GM21515 (cell line): ENCODE data around the gene KHSRP.

Experiments
- ATAC-seq: cut with Tn5 transposase; IDR thresholded peaks from one replicate; pipeline ENCODE4 v1.9.1; 2021; ENCODE audit not compliant: unreplicated experiment

Gene KHSRP, protein sequence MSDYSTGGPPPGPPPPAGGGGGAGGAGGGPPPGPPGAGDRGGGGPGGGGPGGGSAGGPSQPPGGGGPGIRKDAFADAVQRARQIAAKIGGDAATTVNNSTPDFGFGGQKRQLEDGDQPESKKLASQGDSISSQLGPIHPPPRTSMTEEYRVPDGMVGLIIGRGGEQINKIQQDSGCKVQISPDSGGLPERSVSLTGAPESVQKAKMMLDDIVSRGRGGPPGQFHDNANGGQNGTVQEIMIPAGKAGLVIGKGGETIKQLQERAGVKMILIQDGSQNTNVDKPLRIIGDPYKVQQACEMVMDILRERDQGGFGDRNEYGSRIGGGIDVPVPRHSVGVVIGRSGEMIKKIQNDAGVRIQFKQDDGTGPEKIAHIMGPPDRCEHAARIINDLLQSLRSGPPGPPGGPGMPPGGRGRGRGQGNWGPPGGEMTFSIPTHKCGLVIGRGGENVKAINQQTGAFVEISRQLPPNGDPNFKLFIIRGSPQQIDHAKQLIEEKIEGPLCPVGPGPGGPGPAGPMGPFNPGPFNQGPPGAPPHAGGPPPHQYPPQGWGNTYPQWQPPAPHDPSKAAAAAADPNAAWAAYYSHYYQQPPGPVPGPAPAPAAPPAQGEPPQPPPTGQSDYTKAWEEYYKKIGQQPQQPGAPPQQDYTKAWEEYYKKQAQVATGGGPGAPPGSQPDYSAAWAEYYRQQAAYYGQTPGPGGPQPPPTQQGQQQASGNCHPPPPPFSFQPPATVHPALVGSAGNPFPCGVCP

DNA sequence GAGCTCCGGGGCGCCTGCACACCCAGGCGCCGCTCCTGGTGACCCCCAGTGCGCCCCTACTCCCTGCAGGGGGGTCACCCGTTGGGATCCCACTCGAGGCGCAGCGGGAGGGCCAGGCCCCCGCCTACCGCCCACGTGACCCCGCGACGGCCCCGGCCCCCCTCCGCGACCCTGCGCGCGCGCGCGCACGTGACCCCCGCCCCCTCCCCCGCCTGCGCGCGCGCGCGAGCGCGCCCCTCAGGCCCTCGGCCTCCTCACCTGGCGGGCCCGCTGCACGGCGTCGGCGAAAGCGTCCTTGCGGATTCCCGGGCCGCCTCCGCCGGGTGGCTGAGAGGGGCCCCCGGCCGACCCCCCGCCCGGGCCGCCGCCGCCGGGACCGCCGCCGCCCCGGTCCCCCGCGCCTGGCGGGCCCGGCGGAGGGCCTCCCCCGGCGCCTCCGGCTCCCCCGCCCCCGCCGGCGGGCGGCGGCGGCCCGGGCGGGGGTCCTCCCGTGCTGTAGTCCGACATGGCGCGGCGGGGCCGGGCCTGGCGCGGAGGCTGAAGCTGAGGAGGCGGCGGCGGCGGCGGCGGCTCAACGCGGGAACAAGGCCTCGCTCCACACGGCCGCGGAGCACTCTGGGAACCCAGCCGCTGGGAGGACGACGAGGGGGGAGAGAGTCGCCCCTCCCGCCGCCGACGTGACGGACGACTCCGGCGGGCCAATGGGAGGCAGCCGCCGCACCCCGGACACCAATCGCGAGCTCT is at the start of gene KHSRP:
TSS of gene KHSRP (minus strand) at position 617 of the 744 bp plus-strand sequence. CDS start at position 507, 110 bp downstream.
- no peak for ATAC-seq

DNA sequence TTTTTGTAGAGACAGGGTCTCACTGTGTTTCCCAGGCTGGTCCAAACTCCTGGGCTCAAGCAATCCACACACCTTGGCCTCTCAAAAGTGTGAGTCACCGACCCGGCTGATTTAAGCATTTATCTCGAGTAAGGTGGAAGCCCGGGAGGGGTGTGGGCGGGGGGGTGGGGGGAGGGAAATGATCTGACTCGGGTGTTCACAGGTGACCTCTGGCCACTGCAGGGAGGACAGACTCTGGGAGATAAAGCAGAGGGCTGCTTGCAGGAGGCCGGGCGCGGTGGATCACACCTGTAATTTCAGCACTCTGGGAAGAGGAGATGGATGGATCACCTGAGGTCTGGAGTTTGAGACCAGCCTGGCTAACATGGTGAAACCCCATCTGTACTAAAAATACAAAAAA is 49.0 kb upstream of the KHSRP start:
- ATAC-seq: no peak

DNA sequence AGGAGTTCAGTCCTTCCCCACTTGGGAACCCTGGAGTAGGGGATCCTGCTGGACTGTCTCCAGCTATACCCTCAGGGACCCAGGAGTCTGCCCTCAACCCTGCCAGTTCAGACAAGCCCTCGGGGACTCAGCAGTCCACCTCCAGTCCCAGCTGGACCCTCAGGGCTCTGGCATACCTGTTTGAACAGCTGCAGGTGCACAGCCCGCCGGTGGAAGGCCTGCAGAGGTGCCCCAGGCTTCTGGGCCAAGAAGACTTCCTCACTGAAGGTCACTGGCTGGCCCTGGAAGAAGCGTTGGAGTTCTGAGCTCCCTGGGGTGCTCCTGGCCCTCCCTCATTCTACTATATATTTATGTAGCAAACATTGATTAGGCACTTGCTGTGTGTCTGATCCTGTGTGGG is 48.1 kb upstream of the KHSRP start:
- no peak for ATAC-seq

DNA sequence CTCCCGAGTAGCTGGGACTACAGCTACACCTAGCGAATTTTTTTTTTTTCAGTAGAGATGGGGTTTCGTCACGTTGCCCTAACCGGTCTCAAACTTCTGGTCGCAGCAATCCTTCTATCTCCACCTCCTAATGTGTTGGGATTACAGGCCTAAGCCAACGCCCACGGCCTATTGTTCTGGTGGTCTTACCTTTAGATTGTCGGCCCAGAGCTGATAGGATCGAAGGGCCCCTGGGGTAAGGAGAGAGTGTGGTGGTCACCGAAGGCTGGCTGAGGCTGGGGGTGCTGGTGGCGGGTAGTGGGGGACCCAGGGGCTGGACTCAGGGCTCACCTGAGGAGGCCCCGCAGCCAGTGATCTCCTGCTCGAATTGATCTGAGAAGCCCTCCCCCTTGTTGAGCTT is 46.5 kb upstream of the KHSRP start:
- ATAC-seq: no peak

DNA sequence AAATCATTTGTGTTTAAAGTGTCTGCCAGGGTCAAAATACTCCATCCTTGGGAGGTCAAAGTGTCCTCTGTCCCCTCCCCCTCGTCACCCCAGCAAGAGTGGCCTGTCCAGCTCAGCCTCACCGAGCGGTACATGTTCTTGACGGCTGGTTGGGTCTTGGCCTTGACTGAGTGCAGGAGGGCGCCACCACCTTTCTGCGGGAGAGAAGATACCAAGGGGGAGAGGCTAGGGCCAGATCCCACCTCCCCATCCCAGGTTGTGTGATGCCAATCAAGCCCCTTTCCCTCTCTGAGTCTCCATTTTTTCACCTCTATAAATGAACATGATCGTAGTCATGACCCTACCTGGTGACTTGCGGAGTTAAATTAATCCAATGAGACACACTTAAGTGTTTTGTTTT is 45.6 kb upstream of the KHSRP start:
- no peak for ATAC-seq

DNA sequence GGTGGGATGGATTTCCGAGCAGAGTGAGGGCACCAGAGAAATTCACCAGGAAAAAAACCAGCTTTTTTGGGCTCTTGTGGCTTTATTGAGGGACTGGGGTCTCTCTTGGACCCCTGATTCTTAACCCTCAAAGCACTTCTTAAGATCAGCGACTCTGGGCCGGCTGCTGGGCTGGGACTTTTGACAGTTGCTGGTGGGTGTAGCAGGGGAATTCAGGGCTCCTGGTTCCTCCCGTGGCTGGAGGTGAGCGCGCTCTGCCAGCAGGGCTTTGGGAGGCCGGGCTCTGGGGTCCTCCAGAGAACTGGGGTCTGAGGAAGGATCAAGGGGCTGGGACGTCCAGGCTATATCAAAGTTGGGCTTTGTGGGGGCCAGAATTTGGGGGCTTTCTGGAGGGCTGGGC is 42.8 kb upstream of the KHSRP start:
- no peak for ATAC-seq

DNA sequence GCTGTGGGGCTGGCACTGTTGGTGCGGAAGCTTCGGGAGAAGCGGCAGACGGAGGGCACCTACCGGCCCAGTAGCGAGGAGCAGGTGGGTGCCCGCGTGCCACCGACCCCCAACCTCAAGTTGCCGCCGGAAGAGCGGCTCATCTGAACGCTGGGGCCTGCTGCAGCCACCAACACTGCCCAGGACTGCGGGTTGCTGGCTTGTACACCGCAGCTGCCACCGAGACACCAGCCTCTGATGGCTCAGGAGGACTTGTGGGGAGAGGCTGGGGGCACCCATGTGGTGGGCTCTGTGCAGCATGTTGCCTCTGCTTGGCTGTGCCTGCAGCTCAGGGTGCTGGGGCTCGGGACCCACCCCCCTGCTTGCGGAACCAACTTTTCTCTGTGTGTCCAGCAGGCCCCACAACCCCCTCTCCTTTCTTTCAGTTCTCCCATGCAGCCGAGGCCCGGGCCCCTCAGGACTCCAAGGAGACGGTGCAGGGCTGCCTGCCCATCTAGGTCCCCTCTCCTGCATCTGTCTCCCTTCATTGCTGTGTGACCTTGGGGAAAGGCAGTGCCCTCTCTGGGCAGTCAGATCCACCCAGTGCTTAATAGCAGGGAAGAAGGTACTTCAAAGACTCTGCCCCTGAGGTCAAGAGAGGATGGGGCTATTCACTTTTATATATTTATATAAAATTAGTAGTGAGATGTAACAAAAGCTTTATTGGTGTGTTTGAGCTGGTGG is 42.1 kb upstream of the KHSRP start:
- ATAC-seq: no peak

DNA sequence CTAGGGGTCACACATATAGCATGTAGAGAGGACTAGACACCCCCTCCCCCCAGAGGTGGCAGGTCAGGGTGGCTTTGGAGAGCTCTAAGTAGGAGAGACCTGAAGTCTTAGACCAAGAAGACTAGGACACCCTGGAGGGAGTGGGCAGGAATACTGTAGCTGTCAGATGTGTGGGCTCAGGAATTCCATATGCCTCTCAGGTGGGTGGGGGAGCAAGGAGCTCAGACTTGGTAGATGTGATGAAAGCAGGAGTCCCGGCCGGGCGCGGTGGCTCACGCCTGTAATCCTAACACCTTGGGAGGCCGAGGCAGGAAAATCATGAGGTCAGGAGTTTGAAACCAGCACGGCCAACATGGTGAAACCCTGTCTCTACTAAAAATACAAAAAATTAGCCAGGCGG is 41.1 kb upstream of the KHSRP start:
- no peak for ATAC-seq

DNA sequence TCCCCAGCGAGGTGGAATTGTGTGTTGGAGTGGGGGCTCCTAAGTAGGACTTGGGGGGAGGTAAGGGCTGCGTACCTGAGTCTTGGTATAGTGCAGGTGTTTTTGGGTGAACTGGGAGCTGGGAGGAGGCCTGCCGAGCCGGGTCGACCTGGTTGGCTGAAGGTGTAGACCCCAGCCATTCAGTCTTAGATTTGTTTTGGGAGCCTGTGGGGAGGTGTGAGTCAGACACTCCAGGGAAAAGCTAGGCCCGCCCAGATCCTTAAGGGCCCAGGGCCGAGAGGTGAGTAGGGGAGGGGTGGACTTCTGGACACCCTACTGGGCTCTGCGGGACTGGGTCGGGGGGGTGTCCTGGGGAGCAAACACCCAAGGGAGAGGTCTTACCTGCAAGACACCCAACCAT is 40.4 kb upstream of the KHSRP start:
- ATAC-seq: no peak

DNA sequence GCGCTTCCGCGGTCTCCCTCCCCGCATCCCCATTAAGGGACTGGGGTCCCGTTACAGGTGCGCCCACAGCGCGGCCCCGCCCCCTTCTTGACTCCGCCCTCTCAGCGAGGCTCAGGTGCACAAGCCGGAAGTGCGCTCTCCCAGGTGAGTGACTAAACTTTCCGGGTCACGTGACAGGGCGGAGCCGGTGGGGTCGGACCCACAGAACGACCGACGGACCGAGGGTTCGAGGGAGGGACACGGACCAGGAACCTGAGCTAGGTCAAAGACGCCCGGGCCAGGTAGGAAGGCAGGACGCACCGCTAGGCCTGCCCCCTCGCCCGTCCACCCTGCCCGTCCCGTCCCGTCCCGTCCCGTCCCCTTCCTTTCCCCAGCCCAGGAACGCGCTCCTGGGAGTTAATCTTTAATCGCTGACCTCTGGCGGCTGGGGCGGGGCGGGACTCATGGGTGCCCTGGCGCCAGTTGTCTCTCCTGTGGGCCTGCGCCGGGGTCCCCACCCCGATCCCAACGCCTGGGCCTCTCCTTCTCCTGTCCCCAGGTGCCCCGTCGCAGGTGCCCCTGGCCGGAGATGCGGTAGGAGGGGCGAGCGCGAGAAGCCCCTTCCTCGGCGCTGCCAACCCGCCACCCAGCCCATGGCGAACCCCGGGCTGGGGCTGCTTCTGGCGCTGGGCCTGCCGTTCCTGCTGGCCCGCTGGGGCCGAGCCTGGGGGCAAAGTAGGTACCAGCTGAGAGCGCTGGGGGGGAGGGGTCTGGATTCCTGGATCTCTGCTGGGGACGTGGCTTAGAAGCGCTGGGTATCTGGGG is 39.7 kb upstream of the KHSRP start, which contains the start of gene CRB3:
TSS of gene CRB3 (plus strand) at position 202 of the 804 bp plus-strand sequence. CDS start at position 633, 431 bp downstream.
- no peak for ATAC-seq

DNA sequence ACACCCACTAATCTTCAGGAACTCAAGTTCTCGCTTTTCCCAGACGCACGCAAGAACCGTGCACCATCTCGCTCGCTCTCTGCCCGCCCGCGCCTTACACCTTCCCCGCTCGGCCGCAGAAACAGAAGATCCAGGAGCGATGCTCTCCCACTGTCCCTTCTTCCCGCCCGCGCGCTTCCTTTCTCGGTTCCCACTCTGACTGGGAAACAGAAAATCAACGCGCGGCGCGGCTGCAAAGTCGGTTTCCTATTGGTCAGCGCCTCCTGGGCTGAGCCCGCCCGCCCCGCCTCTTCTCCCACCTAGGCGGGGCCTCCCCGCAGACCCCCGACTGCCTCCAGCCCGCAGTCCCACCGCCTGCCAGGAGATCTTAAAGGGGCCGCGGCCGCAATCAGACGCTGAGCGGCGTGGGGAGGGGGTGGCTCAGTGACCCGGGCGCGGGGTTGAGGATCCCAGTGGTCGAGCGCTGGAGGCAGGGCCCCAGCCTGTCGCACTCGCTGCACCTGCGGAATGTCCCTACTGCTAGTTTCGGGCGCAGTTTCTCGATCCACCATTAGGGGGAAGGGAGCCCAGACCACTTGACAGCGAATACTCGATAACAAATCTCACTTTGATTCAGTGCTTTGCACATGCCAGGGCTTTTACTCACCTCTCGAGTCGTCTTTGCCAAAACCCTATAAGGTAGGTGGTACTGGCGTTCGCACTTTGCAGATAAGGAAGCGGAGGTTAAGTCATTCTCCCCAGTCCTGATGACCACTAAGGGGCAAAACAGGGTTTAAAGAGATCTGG is 35.7 kb upstream of the KHSRP start:
- peak; percentile 62 for ATAC-seq

DNA sequence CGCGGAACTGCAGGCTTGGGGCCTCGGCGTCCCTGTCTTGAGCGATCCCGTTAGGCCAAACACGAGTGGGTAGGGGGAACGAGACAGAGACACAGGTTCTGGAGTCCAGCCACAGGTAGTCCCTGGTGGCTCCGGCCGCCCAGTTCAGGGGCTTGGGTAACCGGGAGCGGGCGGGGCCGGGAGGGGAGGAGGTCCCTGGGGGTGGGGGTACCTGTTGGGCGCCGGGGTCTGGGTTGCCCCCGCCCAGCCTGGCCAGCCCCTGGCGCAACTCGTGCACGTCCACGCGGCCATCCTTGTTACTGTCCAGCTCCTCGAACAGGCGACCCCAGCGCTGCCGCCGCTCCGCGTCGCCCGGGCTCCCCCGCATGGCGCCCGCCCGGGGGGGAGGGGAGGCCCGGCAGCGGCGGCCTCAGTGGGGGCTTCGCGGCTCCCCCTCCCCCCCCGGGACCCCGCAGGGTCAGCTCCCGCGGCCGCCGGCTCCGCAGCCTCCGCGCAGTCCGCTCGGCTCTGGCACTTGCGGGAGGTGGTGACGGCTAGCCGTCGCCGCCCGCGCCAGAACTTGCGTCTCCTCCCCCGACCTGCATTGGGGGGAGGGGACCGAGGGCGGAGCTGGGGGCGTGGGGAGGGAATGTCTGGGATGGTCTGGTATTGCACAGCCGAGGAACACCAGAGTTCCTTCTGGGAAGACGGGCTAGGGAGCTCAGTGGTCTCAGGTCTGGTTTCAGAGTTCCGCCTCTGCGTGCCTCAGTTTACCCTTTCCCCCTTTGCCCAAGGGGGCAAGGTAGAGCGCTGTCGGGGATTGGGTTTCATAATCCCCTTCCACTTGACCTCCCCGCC is 34.9 kb upstream of the KHSRP start, which contains the start of gene SLC25A23:
TSS of gene SLC25A23 (minus strand) at position 531 of the 837 bp plus-strand sequence. CDS start at position 367, 164 bp downstream.
- ATAC-seq: peak; percentile 40

DNA sequence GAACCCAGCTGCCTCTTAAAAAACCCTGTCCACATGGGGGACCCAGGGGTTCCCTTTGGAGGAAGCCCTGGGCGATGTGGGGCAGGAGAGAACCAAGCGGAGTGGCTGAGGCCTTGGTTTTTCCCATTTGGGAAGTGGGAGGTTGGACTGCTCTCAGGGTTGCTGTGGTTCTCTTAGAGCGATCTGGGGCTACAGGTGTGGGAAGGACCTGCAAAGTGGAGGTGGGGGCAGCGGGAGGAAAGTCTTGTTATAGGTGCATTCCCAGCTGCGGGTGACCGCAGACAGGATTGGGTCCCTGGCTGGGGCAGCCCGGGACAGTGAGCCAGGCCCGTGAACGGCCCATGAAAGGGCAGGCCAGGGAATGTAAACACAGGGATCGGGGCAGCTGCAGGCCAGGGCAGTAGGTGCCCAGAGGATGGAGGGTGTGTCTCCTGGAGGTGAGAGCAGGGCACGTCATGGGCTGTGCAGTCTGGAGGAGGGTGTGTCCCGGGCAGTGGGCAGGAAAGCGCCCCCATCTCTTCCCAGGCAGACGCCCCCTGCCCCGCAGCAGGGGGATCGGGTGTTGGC is 34.2 kb upstream of the KHSRP start:
- no peak for ATAC-seq

DNA sequence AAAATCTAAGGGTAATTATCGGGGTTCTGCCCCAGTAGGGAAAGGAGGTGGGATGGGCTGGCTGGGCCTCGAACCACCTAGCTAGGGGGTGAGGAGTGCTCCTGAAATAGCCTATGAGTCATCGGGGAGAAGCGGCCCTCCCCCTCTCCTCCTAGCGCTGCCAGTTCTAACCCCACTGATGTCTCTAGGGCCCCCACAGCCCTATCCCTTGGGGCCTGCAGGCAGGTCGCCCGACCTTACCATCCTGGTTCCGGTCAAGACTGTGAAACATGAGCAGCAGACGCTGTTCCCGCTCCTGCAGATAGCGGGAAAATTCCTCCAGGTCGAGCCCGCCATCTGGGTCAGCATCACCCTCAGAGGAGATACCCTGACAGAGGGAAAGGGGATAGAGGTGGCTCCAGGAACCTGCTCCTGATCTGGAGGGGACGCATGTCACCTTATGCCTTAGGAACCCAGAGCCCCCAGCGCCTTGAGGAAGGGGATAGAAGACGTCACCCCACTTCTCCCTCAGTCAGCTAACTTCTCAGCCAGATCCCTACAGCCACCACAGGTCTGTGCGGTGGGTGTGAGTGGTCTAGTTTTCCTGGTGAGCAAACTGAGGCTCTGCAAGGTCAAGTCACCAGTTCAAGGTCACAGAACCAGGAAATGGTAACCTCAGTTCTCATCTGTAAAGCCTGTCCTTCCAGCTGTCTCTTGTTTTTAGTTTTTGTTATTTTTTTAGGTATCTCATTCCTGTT is 33.5 kb upstream of the KHSRP start:
- ATAC-seq: no peak

DNA sequence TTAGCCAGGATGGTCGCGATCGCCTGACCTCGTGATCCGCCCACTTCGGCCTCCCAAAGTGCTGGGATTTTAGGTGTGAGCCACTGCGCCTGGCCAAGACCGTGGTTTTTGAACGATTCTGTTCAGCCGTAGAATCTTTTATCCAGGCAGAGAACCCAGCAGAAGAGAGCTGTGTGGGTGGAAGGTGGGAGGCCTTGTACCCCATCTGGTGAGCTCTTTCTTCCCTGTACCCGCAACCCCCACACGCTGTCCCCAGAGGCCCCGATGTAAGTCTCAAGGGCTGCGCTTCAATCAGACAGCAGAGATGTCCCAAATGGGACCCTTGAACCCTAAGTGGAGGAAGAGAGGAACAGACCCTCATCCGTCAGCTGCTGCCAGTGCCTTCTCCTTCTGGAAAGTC is 31.3 kb upstream of the KHSRP start:
- ATAC-seq: no peak

DNA sequence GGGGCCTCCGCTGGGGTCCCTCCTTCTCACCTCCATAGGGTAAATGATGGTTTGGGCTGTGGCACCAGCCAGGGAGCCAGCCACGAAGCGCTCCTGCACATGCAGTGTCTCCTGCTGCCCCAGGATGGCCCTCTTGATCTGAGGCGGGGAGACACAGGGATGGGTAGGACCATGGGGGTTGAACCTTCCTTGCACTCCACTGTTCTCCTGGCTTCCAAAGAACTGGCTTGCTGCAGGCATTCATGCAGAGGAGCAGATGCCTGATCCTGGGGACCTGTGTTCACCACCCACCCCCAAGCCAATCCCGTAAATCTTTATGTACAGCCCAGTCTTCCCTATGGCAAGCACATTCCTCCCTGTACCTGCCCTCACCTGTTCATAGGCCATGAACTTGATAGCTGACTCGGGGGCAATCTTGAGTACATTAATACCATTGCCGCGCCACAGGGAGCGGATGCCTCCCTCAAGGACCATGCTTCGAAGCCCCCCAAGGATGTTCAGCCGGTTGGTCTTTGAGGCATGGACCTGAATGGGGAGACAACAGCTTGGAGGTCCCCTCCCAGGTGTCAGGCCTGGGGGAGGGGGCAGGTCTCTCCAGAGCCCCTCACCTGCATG is 29.4 kb upstream of the KHSRP start:
- ATAC-seq: no peak

DNA sequence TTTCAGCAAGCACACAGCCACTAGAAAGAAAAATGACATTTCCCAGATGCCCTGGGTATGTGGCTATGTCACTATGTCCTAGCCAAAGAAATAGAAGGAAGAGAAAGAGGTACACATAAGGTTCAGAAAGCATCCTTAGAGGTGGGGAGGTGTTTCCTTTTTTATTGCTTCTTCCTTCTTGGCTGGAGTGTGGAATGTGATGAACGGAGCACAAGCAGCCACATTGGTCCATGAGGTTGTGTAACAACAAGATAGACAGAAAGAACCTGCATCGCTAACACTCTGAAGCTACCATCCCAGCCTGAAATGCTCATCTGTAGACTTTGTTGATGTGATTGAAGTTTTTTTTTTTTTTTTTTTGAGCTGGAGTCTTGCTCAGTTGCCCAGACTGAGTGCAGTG is 28.3 kb upstream of the KHSRP start:
- ATAC-seq: no peak
